ENCODE results near the gene GZF1.

- TF ChIP-seq, protein P1, sequence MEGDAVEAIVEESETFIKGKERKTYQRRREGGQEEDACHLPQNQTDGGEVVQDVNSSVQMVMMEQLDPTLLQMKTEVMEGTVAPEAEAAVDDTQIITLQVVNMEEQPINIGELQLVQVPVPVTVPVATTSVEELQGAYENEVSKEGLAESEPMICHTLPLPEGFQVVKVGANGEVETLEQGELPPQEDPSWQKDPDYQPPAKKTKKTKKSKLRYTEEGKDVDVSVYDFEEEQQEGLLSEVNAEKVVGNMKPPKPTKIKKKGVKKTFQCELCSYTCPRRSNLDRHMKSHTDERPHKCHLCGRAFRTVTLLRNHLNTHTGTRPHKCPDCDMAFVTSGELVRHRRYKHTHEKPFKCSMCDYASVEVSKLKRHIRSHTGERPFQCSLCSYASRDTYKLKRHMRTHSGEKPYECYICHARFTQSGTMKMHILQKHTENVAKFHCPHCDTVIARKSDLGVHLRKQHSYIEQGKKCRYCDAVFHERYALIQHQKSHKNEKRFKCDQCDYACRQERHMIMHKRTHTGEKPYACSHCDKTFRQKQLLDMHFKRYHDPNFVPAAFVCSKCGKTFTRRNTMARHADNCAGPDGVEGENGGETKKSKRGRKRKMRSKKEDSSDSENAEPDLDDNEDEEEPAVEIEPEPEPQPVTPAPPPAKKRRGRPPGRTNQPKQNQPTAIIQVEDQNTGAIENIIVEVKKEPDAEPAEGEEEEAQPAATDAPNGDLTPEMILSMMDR (IDR thresholded peaks at IDR 0.05): no peak
- TF ChIP-seq POLR2AphosphoS5 (IDR thresholded peaks at IDR 0.05) (no peak), POLR2A (IDR thresholded peaks at IDR 0.05; ENCODE audit: low read depth) (no peak), EP300 (IDR thresholded peaks at IDR 0.05) (no peak)
These were observed 27.9 kb upstream of the GZF1 start for GRCh38 chr20:23334111-23334510.

Data from esophagus muscularis mucosa (tissue), 4 donors.